HG03108 (cell line): ENCODE data around the gene ST3GAL2.
"Not testable (repeated sequence)": the region's sequence is repeated elsewhere in the genome, so short reads cannot be mapped to it uniquely, and the experiment has no call there.

ENCODE experiments used
- ATAC-seq: cut with Tn5 transposase; IDR thresholded peaks from one replicate; pipeline ENCODE4 v1.9.1; 2021; ENCODE audit warnings: moderate library complexity; ENCODE audit not compliant: unreplicated experiment

ST3GAL2 gene

DNA sequence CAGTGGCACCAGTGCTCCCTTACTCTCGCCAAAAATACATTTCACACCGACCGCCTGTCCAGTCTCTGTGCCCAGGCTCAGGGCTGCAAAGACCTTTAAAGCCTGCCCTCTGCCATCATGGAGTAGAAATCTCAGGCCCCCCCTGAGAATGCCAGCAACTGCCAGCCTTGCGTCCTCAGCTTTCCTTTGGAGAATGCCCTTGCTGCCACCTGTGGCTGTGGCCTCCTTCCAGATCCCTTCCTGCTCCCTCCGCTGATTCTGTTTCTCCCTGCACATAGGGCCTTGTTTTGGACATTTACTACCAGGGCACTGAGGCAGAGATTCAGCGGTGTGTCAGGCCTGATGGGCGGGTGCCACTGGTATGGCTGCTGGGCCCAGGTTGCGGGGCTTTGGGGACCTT, 28.7 kb upstream of the ST3GAL2 start:
- ATAC-seq = no peak

DNA sequence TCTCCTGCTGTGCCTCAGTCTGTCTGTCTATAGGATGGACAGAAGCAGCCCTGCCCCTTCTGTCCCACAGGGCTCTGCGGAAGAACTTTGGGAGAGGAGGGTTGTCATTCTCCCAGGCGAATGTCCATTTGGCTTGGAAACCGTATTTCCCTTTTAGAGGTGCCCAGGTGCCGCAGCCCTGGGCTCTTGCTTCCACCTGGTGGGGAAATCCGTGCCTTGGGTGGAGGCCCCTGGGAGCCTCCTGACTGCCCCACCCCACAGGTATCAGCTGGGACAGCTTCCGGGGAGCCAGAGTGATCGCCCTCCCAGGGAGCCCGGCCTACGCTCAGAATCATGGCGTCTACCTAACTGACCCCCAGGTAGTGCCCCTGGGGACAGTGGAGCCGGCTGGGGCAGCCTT, 28.2 kb upstream of the ST3GAL2 start:
- no peak for ATAC-seq

DNA sequence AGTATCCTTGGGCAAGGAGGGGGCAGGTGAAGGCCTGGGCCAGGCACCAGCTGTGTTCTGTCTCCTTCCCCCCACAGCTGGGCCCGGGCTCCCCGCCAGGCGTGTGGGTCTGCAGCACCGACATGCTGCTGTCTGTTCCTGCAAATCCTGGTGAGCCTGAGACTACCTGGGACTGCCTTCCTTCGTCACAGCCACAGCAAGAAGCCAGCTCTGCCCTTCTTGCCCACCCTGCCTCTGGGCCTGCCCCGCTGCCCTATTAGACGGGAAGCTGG, 27.8 kb upstream of the ST3GAL2 start:
- ATAC-seq = no peak

DNA sequence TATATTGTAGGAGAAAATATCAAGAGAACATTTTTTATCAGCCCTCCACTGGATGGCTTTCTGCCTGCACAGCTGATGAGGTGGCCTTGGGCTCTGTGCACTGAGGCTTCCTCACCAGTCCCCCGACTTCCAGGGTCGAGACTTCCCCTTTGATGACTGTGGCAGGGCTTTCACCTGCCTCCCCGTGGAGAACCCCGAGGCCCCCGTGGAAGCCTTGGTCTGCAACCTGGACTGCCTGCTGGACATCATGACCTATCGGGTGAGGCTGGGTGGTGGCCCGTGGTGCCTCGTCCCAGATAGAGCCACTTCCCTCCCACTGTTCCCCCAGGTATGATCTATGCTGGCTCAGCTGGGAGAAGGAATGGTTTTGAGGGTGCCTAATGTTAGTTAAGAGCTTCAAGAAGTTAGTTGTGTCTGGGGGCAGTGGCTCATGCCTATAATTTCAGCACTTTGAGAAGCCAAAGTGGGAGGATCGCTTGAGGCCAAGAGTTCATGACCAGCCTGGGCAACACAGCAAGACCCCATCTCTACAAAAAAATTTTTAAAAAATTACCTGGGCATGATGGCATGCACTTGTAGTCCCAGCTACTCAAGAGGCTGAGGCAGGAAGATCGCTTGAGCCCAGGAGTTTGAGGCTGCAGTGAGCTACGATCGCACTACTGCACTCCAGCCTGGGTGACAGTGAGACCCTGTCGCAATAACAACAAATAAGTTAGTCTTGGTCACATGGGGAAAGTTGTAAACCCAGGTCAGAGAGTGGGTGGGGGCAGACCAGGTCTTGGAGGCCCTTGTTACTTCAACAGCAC, 27.3 kb upstream of the ST3GAL2 start:
- no peak for ATAC-seq

DNA sequence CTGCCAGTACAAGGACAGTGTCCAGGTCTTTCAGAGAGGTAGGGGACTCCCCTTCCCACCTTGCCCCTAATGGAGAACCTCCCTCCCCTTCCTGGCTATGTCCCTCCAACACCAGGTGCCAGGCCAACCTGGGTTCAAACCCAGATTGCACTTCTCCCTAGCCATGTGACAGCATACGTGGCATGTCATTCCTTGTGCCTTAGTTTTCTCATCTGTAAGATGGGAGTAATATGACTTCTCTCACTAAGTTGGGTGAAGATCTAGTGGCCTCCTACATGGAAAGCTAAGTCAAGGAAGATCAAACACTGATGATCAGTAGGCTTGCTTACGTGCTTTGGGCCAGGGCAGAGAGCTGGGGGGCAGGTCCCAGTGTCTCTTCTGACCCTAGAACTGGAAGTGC, 24.3 kb upstream of the ST3GAL2 start:
- ATAC-seq = no peak

DNA sequence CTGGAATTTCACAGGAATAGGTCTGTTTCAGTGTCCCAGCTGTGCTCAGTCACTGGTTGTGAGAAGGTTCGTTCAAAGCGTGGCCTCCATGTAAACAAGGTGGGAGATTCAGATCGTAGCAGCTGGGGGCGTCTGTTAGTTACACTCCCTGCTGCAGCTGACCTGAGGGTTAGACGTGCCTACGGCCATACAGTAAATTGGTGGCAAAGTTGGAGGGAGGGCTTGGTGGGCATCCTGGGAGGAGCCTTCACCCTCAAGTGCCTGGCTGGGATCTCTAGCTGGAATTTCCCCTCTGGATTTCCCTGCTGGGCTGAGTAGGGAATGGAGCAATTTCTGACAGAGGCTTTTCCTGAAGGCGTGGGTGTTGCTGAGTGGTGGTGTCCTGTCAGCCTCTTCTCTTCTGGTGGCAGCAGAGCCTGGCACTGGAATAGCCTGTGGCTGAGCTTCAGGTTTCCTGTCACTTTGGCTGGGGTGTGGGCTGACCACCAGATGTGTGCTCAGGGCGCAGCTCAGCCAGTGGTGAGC, 21.9 kb upstream of the ST3GAL2 start:
- no peak for ATAC-seq

DNA sequence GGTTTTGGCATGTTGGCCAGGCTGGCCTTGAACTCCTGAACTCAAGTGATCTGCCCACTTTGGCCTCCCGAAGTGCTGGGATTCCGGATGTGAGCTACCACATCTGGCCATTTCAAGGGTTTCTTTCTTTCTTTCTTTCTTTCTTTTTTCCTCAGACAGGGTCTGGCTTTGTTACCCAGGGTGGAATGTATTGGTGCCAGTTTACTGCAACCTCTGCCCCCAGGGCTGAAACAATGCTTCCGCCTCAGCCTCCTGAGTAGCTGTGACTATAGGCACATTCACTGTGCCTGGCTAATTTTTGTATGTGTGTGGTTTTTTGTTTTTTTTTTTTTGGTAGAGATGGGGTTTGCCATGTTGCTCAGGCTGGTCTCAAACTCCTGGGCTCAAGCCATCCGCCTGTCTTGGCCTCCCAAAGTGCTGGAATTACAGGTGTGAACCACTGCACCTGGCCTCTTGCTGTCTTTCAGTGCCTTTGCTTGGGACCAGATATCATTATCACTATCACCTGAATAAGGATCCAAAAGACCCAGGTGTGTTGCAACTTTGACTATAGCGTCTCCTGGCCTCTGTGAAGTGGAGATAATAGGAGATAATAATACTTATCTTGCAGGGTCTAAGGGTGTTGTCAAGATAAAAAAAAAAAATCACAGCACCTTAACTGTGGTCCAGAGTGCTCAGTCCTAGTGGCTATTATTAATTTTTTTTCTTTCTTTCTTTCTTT, 18.7 kb upstream of the ST3GAL2 start:
- ATAC-seq = no peak

DNA sequence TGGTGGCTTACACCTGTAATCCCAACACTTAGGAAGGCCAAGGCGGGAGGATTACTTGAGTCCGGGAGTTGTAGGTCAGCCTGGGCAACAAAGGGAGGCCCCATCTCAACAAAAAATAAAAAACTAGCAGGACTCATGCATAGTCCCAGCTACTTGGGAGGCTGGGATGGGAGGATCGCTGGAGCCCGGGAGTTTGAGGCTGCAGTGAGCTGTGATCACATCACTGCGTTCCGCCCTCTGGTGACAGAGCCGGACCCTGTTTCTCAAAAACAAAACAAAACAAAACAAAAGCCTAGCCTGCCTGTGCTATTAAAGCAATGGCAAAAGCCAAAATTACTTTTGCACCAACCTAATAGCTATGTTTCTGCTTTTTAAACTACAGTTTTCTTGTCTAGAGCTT, 17.0 kb upstream of the ST3GAL2 start:
- no peak for ATAC-seq

DNA sequence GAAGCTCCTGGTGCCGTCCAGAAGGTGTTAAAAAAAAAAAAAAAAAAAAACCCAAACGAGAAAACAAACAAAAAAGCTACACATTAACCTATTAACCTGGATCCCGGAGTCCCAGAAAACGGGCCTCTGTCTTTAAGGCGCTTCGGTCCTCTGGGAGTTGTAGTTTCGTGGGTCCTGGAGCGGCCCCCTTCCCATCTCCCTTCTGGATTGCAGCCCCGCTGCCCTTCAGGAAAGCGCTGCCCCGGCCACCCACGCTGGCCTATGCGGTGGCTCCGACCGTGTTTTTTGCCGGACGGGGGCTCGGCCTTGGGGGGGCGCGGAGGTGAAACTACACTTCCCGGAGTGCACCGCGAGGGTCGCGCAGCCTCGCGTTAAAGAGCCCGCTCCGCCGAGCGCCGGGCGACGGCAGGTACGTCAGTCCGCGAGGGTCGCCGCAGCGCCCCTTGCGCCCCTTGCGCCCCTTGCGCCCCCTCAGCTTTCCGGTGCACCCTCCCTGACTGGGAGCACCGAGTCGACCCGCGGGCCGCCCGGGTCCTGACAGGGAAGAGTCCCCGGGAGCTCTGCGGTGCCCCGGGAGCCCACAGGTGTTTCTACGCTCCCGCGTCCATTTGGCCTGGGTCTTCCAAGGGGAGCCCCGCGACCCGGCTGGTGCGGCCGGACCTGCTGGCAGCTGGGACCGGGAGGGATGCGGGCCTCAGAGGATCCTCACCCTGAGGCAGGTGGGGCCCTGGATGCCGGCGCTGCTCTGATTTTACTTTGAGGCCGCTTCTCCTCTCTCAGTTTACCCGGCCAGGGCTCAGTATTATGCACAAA, 15.5 kb upstream of the ST3GAL2 start, which contains the start of gene FCSK:
FCSK (plus strand) TSS at position 374 of the 813 bp plus-strand sequence. CDS start 8,596 bp downstream, outside the sequence.
- ATAC-seq = peak; percentile 83

DNA sequence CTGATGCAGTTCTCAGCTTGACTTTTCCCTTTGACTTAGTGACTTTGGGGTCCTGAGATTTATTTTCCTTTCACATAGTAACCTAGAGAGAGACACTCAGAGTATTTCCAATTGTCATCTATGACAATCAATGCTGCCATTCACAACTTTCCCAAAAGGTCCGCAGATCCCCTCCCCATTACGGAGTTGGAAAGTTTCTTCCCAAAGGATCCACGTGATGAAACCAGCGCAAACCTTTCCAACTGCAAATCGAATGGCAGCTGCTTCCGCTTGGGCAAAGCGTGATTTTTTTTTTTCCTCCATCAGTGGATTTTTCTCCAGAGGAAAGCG, 15.0 kb upstream of the ST3GAL2 start:
- no peak for ATAC-seq

DNA sequence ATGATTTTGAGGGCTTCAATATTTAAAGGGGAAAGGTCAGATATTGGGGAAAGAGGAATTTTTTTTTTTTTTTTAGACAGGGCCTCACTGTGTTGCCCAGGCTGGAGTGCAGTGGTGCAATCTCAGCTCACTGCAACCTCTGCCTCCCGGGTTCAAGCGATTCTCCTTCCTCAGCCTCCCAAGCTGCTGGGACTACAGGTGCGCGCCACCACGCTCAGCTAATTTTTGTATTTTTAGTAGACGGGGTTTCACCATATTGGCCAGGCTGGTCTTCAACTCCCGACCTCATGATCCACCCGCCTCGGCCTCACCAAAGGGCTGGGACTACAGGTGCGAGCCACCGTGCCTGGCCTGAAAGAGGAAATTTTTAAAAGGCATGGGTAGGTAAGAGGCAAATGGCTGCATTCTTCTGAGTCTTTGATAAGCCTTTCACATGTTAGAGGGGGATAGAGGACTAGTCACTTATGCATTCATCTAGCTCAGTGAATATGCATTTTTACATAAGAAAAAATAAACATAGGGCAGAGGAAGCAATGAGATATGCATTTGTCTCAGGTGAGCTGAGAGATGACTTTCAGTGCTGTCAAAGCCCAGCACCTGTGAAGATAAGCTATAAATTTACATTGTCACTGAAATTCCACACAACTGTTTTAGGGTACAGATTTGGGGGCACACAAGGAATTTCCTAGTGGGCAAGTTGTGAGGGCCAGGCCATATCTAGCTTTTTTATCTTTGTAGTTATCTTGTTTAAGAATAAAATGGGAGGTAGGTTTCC, 14.4 kb upstream of the ST3GAL2 start:
- ATAC-seq = no peak

DNA sequence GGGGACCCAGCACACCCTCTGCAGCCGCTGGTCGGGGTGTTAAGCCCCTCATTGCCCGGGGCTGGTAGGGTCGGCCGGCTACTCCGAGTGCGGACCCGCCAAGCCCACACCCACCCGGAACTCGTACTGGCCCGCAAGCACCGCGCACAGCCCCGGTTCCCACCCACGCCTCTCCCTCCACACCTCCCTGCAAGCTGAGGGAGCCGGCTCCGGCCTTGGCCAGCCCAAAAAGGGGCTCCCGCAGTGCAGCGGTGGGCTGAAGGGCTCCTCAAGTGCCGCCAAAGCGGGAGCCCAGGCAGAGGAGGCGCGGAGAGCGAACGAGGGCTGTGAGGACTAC, 12.1 kb upstream of the ST3GAL2 start:
- not testable (repeated sequence) for ATAC-seq

DNA sequence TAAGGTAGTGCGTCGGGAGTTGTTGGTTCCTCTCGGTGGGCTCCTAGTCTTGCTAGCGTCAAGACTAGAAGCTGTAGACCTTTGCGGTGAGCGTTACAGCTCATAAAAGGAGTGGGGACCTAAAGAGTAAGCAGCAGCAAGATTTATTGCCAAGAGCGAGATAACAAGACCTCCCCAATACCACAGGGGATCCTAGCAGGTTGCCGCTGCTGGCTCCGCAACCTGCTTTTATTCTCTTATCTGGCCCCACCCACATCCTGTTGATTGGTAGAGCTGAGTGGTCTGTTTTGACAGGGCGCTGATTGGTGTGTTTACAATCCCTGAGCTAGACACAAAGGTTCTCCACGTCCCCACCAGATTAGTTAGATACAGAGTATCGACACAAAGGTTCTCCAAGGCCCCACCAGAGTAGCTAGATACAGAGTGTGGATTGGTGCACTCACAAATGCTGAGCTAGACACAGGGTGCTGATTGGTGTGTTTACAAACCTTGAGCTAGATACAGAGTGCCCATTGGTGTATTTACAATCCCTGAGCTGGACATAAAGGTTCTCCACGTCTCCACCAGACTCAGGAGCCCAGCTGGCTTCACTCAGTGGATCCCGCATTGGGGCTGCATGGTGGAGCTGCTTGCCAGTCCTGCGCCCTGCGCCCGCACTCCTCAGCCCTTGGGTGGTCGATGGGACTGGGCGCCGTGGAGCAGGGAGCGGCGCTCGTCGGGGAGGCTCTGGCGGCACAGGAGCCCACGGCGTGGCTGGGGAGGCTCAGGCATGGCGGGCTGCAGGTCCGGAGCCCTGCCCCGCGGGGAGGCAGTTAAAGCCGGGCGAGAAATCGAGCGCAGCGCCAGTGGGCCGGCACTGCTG, 11.5 kb upstream of the ST3GAL2 start:
- ATAC-seq = not testable (repeated sequence)

DNA sequence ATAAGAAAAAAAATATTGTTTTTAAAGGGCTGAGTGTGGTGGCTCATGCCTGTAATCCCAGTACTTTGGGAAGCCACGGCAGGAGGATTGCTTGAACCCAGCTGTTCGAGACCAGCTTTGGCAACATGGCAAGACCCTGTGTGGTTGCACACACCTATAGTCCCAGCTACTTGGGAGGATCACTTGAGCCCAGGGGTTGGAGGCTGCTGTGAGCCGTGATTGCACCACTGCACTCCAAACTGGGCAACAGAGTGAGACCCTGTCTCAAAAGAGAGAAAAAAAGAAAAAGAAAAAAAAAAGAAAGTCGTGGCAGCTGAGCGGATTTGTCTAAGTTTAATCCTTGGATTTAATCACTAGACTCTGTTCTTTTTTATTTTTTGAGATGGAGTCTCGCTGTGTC, 9.2 kb upstream of the ST3GAL2 start:
- ATAC-seq = no peak

DNA sequence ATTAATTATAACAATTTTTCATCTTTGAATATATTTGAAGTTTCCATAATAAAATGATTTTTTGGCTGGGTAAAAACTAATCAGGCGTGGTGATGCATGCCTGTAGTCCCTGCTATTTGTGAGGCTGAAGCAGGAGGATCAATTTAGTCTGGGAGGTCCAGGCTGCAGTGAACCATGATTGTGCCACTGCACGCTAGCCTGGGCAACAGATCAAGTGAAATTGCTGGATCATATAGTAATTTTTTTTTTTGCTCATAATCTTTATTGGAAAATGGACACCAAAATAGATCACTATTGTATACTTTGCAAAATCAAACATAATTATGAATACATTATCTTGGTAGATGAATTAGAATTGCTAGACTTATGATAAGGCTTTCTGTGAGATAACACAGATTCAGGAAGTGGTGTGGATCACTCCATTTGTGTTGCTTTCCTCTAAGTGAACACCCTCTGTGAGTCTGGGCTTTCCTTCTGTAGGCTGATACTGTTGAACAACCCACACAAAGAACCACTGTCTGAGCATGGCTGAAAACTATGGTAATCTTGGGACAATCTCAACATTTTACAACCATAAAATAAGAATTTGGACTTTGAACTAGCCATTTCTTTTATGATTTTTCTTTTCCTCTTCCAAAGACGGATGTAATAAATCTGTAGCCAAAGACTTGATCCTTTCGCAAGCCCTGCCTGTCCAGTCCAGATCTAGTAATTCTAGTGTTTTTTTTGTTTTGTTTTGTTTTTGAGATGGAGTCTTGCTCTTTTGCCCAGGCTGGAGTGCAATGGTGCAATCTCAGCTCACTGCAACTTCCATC, 5.6 kb upstream of the ST3GAL2 start:
- ATAC-seq = no peak

DNA sequence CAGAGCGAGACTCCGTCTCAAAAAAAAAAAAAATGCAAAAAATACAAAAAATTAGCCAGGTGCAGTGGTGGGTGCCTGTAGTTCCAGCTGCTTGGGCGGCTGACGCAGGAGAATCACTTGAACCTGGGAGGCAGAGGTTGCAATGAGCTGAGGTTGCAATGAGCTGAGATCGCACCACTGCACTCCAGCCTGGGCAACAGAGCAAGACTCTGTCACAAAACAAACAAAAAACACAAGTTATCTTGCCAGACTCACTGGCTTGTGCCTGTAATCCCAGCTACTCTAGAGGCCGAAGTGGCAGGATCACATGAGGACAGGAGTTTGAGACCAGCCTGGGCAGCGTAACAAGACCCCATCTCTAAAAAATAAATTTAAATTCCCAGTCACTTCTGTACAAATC, 3.4 kb upstream of the ST3GAL2 start:
- ATAC-seq = no peak

DNA sequence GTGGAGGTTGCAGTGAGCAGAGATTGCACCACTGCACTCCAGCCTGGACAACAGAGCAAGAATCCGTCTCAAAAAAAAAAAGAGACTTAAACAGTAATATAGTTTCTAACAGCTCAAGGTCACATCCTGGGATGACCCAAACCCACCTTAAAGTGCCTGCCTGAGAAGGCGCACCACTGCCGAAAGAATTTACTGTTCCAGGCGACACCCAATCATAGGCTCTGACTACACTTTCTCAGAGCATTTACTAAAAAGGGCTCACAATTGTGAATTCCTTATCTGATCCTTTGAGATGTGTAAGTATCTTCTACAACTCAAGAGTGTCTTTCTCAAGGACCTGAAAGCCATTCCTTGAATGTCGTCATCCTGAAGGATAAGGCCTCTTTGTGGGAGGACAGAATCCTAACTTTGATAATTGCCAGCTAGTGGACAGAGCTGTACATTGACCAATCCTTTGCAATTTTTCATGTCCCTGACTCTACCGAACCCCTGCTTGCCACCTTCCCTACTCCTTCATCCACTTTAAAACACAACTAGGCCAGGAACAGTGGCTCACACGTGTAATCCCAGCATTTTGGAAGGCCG, 2.6 kb upstream of the ST3GAL2 start:
- ATAC-seq = no peak

DNA sequence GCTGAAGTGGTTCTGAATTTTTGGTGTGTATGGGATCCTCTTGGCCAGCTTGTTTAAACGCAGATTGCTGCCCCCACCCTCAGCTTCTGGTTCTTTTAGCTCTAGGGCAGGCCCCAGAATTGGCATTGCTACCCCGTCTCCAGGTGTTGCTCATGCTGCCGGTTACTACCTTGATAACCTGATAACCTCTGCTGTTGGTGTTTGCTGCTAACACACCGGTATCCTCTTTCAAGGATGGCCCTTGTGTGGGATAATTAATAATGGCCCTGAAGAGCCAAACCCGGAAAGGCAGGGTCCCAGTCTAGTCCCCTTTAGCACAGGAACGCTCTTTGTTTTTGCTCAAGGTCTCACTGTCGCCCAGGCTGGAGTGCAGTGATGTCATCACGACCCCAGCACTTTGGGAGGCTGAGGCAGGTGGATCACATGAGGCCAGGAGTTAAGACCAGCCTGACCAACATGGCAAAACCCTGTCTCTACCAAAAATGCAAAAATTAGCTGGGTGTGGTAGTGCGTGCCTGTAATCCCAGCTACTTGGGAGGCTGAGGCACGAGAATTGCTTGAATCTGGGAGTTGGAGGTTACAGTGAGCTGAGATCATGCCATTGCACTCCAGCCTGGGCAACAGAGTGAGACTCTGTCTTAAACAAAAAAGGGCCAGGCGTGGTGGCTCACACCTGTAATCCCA, 1.3 kb upstream of the ST3GAL2 start:
- ATAC-seq = no peak
